Effector CD8-positive, alpha-beta T cell (primary cell): ENCODE data around the gene EEIG2.

ENCODE experiments used
- DNase-seq: peaks from one replicate; lab custom pipeline; 2025; lab: John Stamatoyannopoulos, UW

EEIG2 gene

GRCh38 chr1:108583757-108584427, 24.0 kb downstream of the EEIG2 start:
- no peak for DNase-seq

GRCh38 chr1:108584428-108584856, 24.5 kb downstream of the EEIG2 start:
- no peak for DNase-seq

GRCh38 chr1:108585313-108585712, 25.4 kb downstream of the EEIG2 start:
- DNase-seq = no peak

- DNase-seq = no peak
These were observed 30.5 kb downstream of the EEIG2 start for GRCh38 chr1:108590441-108590840.

- DNase-seq = no peak
These were observed 31.1 kb downstream of the EEIG2 start for GRCh38 chr1:108590957-108591356.

GRCh38 chr1:108591466-108591865, 31.6 kb downstream of the EEIG2 start:
- no peak for DNase-seq

GRCh38 chr1:108592030-108592759, 32.3 kb downstream of the EEIG2 start:
- DNase-seq = no peak

- no peak for DNase-seq
These were observed 33.5 kb downstream of the EEIG2 start for GRCh38 chr1:108593448-108593847.

GRCh38 chr1:108595507-108595906, 35.6 kb downstream of the EEIG2 start:
- no peak for DNase-seq

GRCh38 chr1:108597041-108597440, 37.1 kb downstream of the EEIG2 start:
- no peak for DNase-seq

GRCh38 chr1:108598340-108598739, 38.4 kb downstream of the EEIG2 start:
- DNase-seq = no peak

- no peak for DNase-seq
These were observed 40.6 kb downstream of the EEIG2 start for GRCh38 chr1:108600504-108600903.

- DNase-seq = no peak
These were observed 42.0 kb downstream of the EEIG2 start for GRCh38 chr1:108601708-108602410.

- DNase-seq = no peak
These were observed 45.7 kb downstream of the EEIG2 start for GRCh38 chr1:108605633-108606032.

GRCh38 chr1:108606478-108606877, 46.6 kb downstream of the EEIG2 start:
- no peak for DNase-seq

GRCh38 chr1:108609483-108610049, 49.7 kb downstream of the EEIG2 start:
- no peak for DNase-seq
